Ectodermal cell (in vitro differentiated cells): Measurements from ENCODE around the gene CACNA1E.

Experiments used
- H3K27ac ChIP-seq: 2 replicates; pipeline ENCODE4 v1.7.0; 2013; ENCODE audit warnings: mild to moderate bottlenecking, low read depth, low read length; ENCODE audit not compliant: insufficient read depth, poor library complexity, severe bottlenecking
- H3K27me3 ChIP-seq: 2 replicates; pipeline ENCODE4 v1.7.0; 2013; ENCODE audit warnings: mild to moderate bottlenecking, low read length; ENCODE audit not compliant: insufficient read depth, control insufficient read depth, poor library complexity, severe bottlenecking
- H3K36me3 ChIP-seq: one replicate; pipeline ENCODE4 v1.7.0; 2013; ENCODE audit warnings: low read length; ENCODE audit not compliant: control insufficient read depth, insufficient read depth
- H3K4me1 ChIP-seq: one replicate; pipeline ENCODE4 v1.7.0; 2013; ENCODE audit warnings: low read length; ENCODE audit not compliant: control insufficient read depth, insufficient read depth
- H3K4me3 ChIP-seq: 2 replicates; pipeline ENCODE4 v1.7.0; 2013; ENCODE audit warnings: low read depth, low read length, control low read depth; ENCODE audit not compliant: insufficient read depth
- H3K9me3 ChIP-seq: 2 replicates; pipeline ENCODE4 v1.7.0; 2013; ENCODE audit warnings: mild to moderate bottlenecking, low read length, moderate library complexity; ENCODE audit not compliant: control insufficient read depth
- WGBS, 2 experiments: methylation state at CpG; one replicate each; pipeline ENCODE4 v1.1.7; 2013; ENCODE audit warnings: missing lambda C conversion rate in 2 of 2; 5-methylcytosine and 5-hydroxymethylcytosine counted together

Gene CACNA1E

GRCh38 chr1:181558416-181558815 is 75.1 kb downstream of the CACNA1E start:
- no peaks in the 10 kb centered on the region for H3K9me3 ChIP-seq
- H3K4me3 ChIP-seq: no peak overlapping the region
- peaks cover 7% of the 10 kb centered on the region for H3K4me1 ChIP-seq
- no peaks in the 10 kb centered on the region for H3K27me3 ChIP-seq
- no peaks in the 10 kb centered on the region for H3K36me3 ChIP-seq
- H3K27ac ChIP-seq: no peak overlapping the region
- WGBS, 2 experiments: 94 to 97% methylated on average over 4 of the region's 4 CpGs

GRCh38 chr1:181559142-181559541 is 75.8 kb downstream of the CACNA1E start:
- WGBS, 2 experiments: 0 to 1% methylated on average over 1 of the region's 1 CpG
- Histone ChIP-seq H3K36me3 (no peaks in the 10 kb centered on the region), H3K4me3 (no peak overlapping the region), H3K27me3 (no peaks in the 10 kb centered on the region), H3K27ac (no peak overlapping the region), H3K4me1 (peaks cover 7% of the 10 kb centered on the region), H3K9me3 (no peaks in the 10 kb centered on the region)

- no peaks in the 10 kb centered on the region for H3K36me3 ChIP-seq
- no peak overlapping the region for H3K27ac ChIP-seq
- H3K4me3 ChIP-seq: no peak overlapping the region
- 91 to 94% methylated on average over 4 of the region's 4 CpGs for WGBS, 2 experiments
- no peaks in the 10 kb centered on the region for H3K27me3 ChIP-seq
- H3K9me3 ChIP-seq: no peaks in the 10 kb centered on the region
- H3K4me1 ChIP-seq: no peaks in the 10 kb centered on the region
Measured at GRCh38 chr1:181562395-181562794, 79.1 kb downstream of the CACNA1E start.

GRCh38 chr1:181568736-181569135 is 85.4 kb downstream of the CACNA1E start:
- WGBS, 2 experiments: 92 to 97% methylated on average over 4 of the region's 4 CpGs
- no peaks in the 10 kb centered on the region for H3K36me3 ChIP-seq
- H3K9me3 ChIP-seq: no peaks in the 10 kb centered on the region
- H3K27me3 ChIP-seq: no peaks in the 10 kb centered on the region
- H3K4me3 ChIP-seq: no peak overlapping the region
- no peaks in the 10 kb centered on the region for H3K4me1 ChIP-seq
- H3K27ac ChIP-seq: no peak overlapping the region

GRCh38 chr1:181577475-181577874 is 94.2 kb downstream of the CACNA1E start:
- Histone ChIP-seq H3K27ac (no peak overlapping the region), H3K4me3 (no peak overlapping the region), H3K4me1 (no peaks in the 10 kb centered on the region), H3K27me3 (no peaks in the 10 kb centered on the region), H3K36me3 (no peaks in the 10 kb centered on the region), H3K9me3 (no peaks in the 10 kb centered on the region)
- WGBS, 2 experiments: 92 to 94% methylated on average over 8 of the region's 8 CpGs

- no peak overlapping the region for H3K4me3 ChIP-seq
- 61 to 65% methylated on average over 3 of the region's 3 CpGs for WGBS, 2 experiments
- H3K27ac ChIP-seq: no peak overlapping the region
- H3K27me3 ChIP-seq: no peaks in the 10 kb centered on the region
- no peaks in the 10 kb centered on the region for H3K4me1 ChIP-seq
- no peaks in the 10 kb centered on the region for H3K36me3 ChIP-seq
- no peaks in the 10 kb centered on the region for H3K9me3 ChIP-seq
Measured at GRCh38 chr1:181583598-181583997, 100.3 kb downstream of the CACNA1E start.

GRCh38 chr1:181587870-181588438 is 104.6 kb downstream of the CACNA1E start:
- H3K4me3 ChIP-seq: no peak overlapping the region
- H3K4me1 ChIP-seq: peaks cover 18% of the 10 kb centered on the region
- WGBS, 2 experiments: 91 to 96% methylated on average over 10 of the region's 10 CpGs
- no peak overlapping the region for H3K27ac ChIP-seq
- H3K9me3 ChIP-seq: no peaks in the 10 kb centered on the region
- no peaks in the 10 kb centered on the region for H3K27me3 ChIP-seq
- H3K36me3 ChIP-seq: no peaks in the 10 kb centered on the region

GRCh38 chr1:181588631-181589030 is 105.3 kb downstream of the CACNA1E start:
- H3K4me1 ChIP-seq: peaks cover 18% of the 10 kb centered on the region
- WGBS, 2 experiments: 92 to 97% methylated on average over 4 of the region's 4 CpGs
- H3K4me3 ChIP-seq: no peak overlapping the region
- H3K9me3 ChIP-seq: no peaks in the 10 kb centered on the region
- no peaks in the 10 kb centered on the region for H3K36me3 ChIP-seq
- H3K27me3 ChIP-seq: no peaks in the 10 kb centered on the region
- H3K27ac ChIP-seq: no peak overlapping the region

- Histone ChIP-seq H3K4me3 (no peak overlapping the region), H3K27ac (no peak overlapping the region)
Measured at GRCh38 chr1:181592255-181592859, 109.0 kb downstream of the CACNA1E start.

GRCh38 chr1:181593042-181593441 is 109.7 kb downstream of the CACNA1E start:
- H3K9me3 ChIP-seq: no peaks in the 10 kb centered on the region
- H3K36me3 ChIP-seq: no peaks in the 10 kb centered on the region
- WGBS, 2 experiments: 78 to 83% methylated on average over 2 to 3 of the region's 4 CpGs

More at GRCh38 chr1:181592255-181592859, 109.0 kb downstream of the CACNA1E start:
- no peaks in the 10 kb centered on the region for H3K9me3 ChIP-seq
- no peaks in the 10 kb centered on the region for H3K27me3 ChIP-seq
- no peaks in the 10 kb centered on the region for H3K36me3 ChIP-seq
- peaks cover 18% of the 10 kb centered on the region for H3K4me1 ChIP-seq
- 30% methylated on average over 6 of the region's 6 CpGs for WGBS, 2 experiments

More at GRCh38 chr1:181593042-181593441, 109.7 kb downstream of the CACNA1E start:
- Histone ChIP-seq H3K4me3 (no peak overlapping the region), H3K27me3 (no peaks in the 10 kb centered on the region), H3K27ac (no peak overlapping the region), H3K4me1 (peaks cover 18% of the 10 kb centered on the region)
